PFSK-1 (cell line): ENCODE data around the gene ZNF687.

Source experiments
- FOXP2 ChIP-seq: optimal IDR thresholded peaks from 2 replicates; pipeline ENCODE3; 2011; ENCODE audit warnings: borderline replicate concordance, control low read depth, inconsistent platforms; ENCODE audit not compliant: insufficient read depth; ENCODE audit errors: extremely low read length, extremely low read depth
- POLR2AphosphoS5 ChIP-seq: IDR thresholded peaks from 2 replicates; pipeline ENCODE4 v1.6.1; 2012; ENCODE audit warnings: low read depth, mild to moderate bottlenecking, control low read depth, low read length, moderate library complexity
- REST ChIP-seq, 2 experiments: IDR thresholded peaks; 2 replicates each; pipeline versions ENCODE4 v1.6.1 to v1.8.0; 2011 to 2012; ENCODE audit warnings: low read depth in 2 of 2, low read length in 2 of 2, control low read depth in 1 of 2, inconsistent platforms in 1 of 2, mild to moderate bottlenecking in 1 of 2, moderate library complexity in 1 of 2; ENCODE audit not compliant: insufficient read depth in 1 of 2
- SIN3A ChIP-seq: IDR thresholded peaks from 2 replicates; pipeline ENCODE4 v1.6.1; 2012; ENCODE audit warnings: mild to moderate bottlenecking, low read length, moderate library complexity, borderline replicate concordance; ENCODE audit not compliant: insufficient read depth
- TAF1 ChIP-seq: IDR thresholded peaks from 2 replicates; pipeline ENCODE4 v1.6.1; 2012; ENCODE audit warnings: low read length, control low read depth, borderline replicate concordance; ENCODE audit not compliant: insufficient read depth

ZNF687 gene

GRCh38 chr1:151325646-151326429, 43.7 kb downstream of the ZNF687 start:
- TF ChIP-seq POLR2AphosphoS5 = no peak
- TF ChIP-seq TAF1 = no peak
- no peak for TF ChIP-seq FOXP2
- TF ChIP-seq SIN3A = no peak
- TF ChIP-seq REST (IDR thresholded peaks at IDR 0.05; ENCODE audit: insufficient read depth in 1 of 2, low read depth in 2 of 2, low read length in 2 of 2) = no peak

GRCh38 chr1:151326619-151327222, 44.6 kb downstream of the ZNF687 start:
- TF ChIP-seq POLR2AphosphoS5 (no peak), SIN3A (no peak), TAF1 (peak; percentile 15; the same call in 1 of the 2 replicates)

GRCh38 chr1:151327223-151327902, 45.3 kb downstream of the ZNF687 start, which contains the start of gene PI4KB:
PI4KB (minus strand) TSS chr1:151327416; CDS start chr1:151316481, 10,935 bp downstream.
- TF ChIP-seq FOXP2 (no peak), POLR2AphosphoS5 (peak; percentile 63)

- TF ChIP-seq TAF1 (no peak), SIN3A (no peak)
Observed at GRCh38 chr1:151327903-151328674, 46.0 kb downstream of the ZNF687 start.

- TF ChIP-seq REST (IDR thresholded peaks at IDR 0.05; ENCODE audit: insufficient read depth in 1 of 2, low read depth in 2 of 2, low read length in 2 of 2) (no peak), SIN3A (no peak), TAF1 (no peak), POLR2AphosphoS5 (no peak), FOXP2 (no peak)
Observed at GRCh38 chr1:151334822-151335221, 52.7 kb downstream of the ZNF687 start.

- no peak for TF ChIP-seq SIN3A
- no peak for TF ChIP-seq REST (IDR thresholded peaks at IDR 0.05; ENCODE audit: insufficient read depth in 1 of 2, low read depth in 2 of 2, low read length in 2 of 2)
- TF ChIP-seq FOXP2 = no peak
- no peak for TF ChIP-seq TAF1
- TF ChIP-seq POLR2AphosphoS5 = no peak
Observed at GRCh38 chr1:151336556-151336955, 54.5 kb downstream of the ZNF687 start.
